Mucosa of descending colon (tissue), 3 donors: ENCODE results near the gene SPSB1. TPM values are rescaled to one million over a fixed set of nuclear protein-coding genes. Genes with fewer than 3 reads are reported as not detected.

Experiments used
- ATAC-seq: fragments of 200-7000 bp; cut with Tn5 transposase; one replicate; pipeline ENCODE4 v1.9.1; 2020; ENCODE audit warnings: mild to moderate bottlenecking, moderate library complexity
- DNase-seq, 3 donors: peaks; one replicate each; pipeline ENCODE4 v3.0.0-alpha.2; 2020
- H3K36me3 ChIP-seq: fragments of 200-600 bp; one replicate; pipeline ENCODE4 v1.8.0; 2021; ENCODE audit warnings: low read depth, mild to moderate bottlenecking
- H3K4me1 ChIP-seq: fragments of 200-600 bp; one replicate; pipeline ENCODE4 v1.8.0; 2021; ENCODE audit warnings: low read depth, mild to moderate bottlenecking
- H3K4me3 ChIP-seq: fragments of 200-600 bp; one replicate; pipeline ENCODE4 v1.8.0; 2021; ENCODE audit warnings: mild to moderate bottlenecking
- H3K9me3 ChIP-seq: fragments of 200-600 bp; one replicate; pipeline ENCODE4 v1.8.0; 2021; ENCODE audit warnings: mild to moderate bottlenecking
- intact Hi-C, 2 donors: fragments of 100-400 bp; cut with DNase I in 1 of 2; cut with micrococcal nuclease in 1 of 2; formaldehyde crosslinking; loops; one replicate each; pipeline versions ENCODE4 v1.11.0 to v1.11.1; 2022; cut with DNase I, micrococcal nuclease
- total RNA-seq, 3 donors: library from RNA; stranded (reverse); fragmentation: NEBNext Ultra II Directional in 2 of 3; extraction: Animal tissue kit (Norgen Biotek cat#: 25700) in 2 of 3; gene quantifications; one replicate each; pipeline versions ENCODE4 v1.2.1 to v1.2.4, GENCODE V29; 2021 to 2023
- TF ChIP-seq, protein P1 (sequence below): fragments of 200-600 bp; IDR thresholded peaks from one replicate; pipeline ENCODE4 v1.8.0; 2022; ENCODE audit warnings: antibody characterized with exemption, mild to moderate bottlenecking
- donor health status: DM: no; HTN: no; CAD: no; lungs with moderate emphysema.
- donor health status: DM: no; HTN: no; CAD: no.
- donor health status: DM: no; HTN: yes; CAD: no.

The SPSB1 gene
- total RNA-seq, 3 donors from 2014 or later, result 22.1 to 35.5 (median 26.1) TPM

DNA sequence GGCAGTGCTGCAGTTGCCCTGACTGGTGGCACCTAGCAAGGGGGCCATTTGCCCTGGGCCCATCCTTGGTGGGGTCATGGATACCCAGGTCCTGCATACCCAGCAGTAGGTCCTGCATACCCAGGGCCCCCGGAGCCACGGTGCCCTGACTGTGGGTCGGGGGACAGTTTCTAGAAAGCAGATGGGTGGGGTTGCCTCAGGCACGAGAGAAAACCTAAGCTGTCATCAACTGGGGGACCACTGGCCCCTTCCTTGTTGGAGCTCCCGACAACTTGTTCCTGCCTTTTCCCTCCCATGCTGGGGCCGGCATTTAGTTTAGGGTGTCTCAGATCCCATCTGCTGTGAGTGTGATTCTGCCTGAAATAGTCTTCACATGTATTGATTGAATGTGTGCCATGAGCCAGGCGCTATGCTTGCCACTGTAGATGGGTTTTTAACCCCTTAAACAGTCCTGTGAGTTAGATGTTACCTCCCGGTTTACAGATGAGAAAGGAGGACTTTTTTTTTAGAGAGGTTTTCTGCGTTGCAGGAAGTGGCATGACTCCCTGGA, 15.6 kb downstream of the SPSB1 start:
- Histone ChIP-seq H3K4me1 (peaks cover 3% of the 10 kb centered on the region), H3K4me3 (no peak overlapping the region), H3K9me3 (no peaks in the 10 kb centered on the region), H3K36me3 (no peaks in the 10 kb centered on the region)
- ATAC-seq (no peak), DNase-seq (peak in 1 of 3 donors; percentile 22)
- TF ChIP-seq, protein P1, sequence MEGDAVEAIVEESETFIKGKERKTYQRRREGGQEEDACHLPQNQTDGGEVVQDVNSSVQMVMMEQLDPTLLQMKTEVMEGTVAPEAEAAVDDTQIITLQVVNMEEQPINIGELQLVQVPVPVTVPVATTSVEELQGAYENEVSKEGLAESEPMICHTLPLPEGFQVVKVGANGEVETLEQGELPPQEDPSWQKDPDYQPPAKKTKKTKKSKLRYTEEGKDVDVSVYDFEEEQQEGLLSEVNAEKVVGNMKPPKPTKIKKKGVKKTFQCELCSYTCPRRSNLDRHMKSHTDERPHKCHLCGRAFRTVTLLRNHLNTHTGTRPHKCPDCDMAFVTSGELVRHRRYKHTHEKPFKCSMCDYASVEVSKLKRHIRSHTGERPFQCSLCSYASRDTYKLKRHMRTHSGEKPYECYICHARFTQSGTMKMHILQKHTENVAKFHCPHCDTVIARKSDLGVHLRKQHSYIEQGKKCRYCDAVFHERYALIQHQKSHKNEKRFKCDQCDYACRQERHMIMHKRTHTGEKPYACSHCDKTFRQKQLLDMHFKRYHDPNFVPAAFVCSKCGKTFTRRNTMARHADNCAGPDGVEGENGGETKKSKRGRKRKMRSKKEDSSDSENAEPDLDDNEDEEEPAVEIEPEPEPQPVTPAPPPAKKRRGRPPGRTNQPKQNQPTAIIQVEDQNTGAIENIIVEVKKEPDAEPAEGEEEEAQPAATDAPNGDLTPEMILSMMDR, result no peak
- intact Hi-C loops, result no loop called here

DNA sequence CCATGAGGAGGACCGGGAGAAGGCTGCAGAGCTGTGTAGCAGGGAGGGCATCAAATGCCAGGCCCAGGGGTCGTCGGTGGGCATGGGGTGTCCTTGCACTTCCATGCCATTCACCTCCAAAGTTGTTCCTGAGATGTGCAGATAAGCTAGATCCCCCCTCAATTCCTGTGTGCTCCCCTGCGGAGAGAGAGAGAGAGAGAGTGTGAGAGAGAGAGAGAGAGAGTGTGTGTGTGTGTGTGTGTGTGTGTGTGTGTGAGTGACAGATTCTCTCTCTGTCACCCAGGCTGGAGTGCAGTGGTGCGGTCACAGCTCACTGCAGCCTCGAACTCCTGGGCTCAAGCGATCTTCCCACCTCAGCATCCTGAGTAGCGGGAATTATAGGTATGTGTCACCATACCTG, 16.4 kb downstream of the SPSB1 start:
- no peaks in the 10 kb centered on the region for H3K4me1 ChIP-seq
- no peaks in the 10 kb centered on the region for H3K9me3 ChIP-seq
- H3K4me3 ChIP-seq, result no peak overlapping the region
- no peaks in the 10 kb centered on the region for H3K36me3 ChIP-seq
- TF ChIP-seq, protein P1, result no peak
- intact Hi-C loops, result no loop called here
- DNase-seq (peak in 1 of 3 donors; percentile 8), ATAC-seq (no peak)

DNA sequence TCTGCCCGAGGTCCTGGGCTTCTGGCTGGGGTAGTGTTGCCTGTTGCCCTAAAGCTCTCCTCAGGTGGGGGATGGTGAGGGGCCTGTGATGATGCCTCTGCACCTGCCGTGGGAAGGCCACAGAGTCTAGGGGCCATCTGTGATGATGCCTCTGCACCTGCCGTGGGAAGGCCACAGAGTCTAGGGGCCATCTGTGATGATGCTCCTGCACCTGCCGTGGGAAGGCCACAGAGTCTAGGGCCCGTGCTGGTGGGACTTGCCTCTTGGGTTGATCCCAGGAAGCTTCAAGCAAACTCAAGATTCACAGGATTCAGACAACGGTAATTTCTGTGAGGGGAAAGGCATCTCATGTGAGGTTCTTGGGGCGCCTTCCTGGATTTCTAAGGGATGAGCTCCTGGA, 17.3 kb downstream of the SPSB1 start:
- intact Hi-C loops, result no loop called here
- ATAC-seq, result no peak
- Histone ChIP-seq H3K4me3 (no peak overlapping the region), H3K4me1 (no peaks in the 10 kb centered on the region), H3K9me3 (no peaks in the 10 kb centered on the region), H3K36me3 (no peaks in the 10 kb centered on the region)
- TF ChIP-seq, protein P1, result no peak
- no peak for DNase-seq

DNA sequence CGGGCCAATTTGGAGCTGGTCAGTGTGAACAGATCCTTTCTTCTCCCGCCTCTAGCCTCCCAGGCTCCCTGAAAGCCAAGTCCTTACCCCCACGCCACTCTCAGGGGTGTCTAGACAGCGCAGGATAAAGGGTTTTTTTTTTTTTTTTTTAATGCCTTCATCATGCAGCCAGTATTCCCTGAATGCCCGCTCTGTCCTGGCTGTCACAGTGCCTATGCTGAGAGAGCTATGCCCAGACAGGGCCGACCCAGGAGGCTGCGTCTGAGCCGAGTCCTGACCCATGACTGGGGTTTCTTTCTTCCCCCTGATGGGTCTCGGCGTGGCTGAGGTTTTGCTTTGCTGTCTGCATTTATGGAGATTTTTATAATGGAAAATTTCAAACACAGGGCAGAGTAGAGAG, 18.3 kb downstream of the SPSB1 start:
- H3K4me1 ChIP-seq, result peaks cover 7% of the 10 kb centered on the region
- no peak for DNase-seq
- H3K9me3 ChIP-seq, result no peaks in the 10 kb centered on the region
- intact Hi-C loops, result no loop called here
- no peaks in the 10 kb centered on the region for H3K36me3 ChIP-seq
- ATAC-seq, result no peak
- TF ChIP-seq, protein P1, result no peak
- H3K4me3 ChIP-seq, result no peak overlapping the region

DNA sequence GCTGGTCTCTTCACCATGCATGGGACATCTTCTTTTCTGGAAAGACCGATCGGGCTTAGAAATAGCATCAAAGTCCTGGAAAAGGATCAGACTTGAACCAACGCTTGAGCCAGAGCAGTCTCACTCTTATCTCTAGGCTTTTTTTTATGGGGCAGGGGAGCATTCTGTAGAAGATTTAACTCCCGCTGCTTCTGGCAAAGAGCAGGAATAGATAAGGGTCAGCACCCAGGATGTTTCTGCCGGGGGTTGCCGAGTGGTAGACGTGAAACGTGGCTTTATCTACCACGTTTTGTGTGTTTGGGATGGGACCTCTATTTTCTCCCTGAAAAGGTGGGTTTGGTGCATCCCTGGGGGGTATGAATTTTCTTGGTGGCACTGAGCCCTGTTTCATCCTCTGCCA, 18.8 kb downstream of the SPSB1 start:
- TF ChIP-seq, protein P1, result no peak
- intact Hi-C loops, result no loop called here
- H3K4me1 ChIP-seq, result peaks cover 8% of the 10 kb centered on the region

DNA sequence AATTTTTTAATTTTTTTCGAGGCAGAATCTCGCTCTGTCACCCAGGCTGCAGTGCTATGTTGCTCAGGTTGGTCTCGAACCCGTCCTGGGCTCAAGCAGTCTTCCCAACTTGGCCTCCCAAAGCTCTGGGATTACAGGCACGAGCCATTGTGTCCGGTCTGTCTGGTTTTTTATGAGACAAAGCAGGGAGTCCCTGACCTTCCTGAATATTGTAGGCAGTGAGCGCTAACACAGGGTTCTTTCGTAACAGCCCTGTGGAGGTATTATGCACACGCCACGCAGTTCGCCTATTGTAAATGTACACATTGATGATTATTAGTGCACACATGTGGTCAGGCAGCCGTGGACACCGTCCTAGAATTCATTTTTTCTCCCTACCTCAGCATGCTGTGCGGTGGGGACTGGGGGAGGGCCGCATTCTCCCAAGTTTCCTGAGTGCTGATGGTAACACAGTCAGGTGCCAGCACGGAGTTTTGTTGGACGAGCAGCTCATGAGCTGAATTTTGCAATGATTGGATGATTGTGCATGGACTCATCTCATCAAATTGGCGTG, 19.6 kb downstream of the SPSB1 start:
- Histone ChIP-seq H3K36me3 (no peaks in the 10 kb centered on the region), H3K4me3 (no peak overlapping the region), H3K9me3 (no peaks in the 10 kb centered on the region), H3K4me1 (peaks cover 8% of the 10 kb centered on the region)
- no peak for ATAC-seq
- TF ChIP-seq, protein P1, result no peak
- DNase-seq, result no peak
- intact Hi-C loops, result no loop called here

More for the DNA sequence above, 18.8 kb downstream of the SPSB1 start:
- Histone ChIP-seq H3K4me3 (no peak overlapping the region), H3K36me3 (no peaks in the 10 kb centered on the region), H3K9me3 (no peaks in the 10 kb centered on the region)
- no peak for ATAC-seq
- no peak for DNase-seq
